Brain (organoid and tissue), 1 donor: ENCODE data around the gene SDHAF3. TPM values are rescaled to one million over a fixed set of nuclear protein-coding genes. Genes with fewer than 3 reads are reported as not detected.

Experiments used
- polyA plus RNA-seq: library from polyadenylated mRNA; stranded (reverse); fragments of 350-450 nt; fragmentation: Illumina TruSeq; extraction: RNeasy Lipid Tissue Mini Kit (QIAGEN cat#74804); gene quantifications from one replicate; pipeline ENCODE4 v1.2.3, GENCODE V29; 2015; ENCODE audit warnings: low read depth, low replicate concordance; ENCODE audit not compliant: insufficient read depth

The SDHAF3 gene
- polyA plus RNA-seq, 1 donor from 2014 or later: 17.8 TPM

Other genes starting within 250 kb of the SDHAF3 start
- 5.5 TPM for gene DLX6, start 112.1 kb upstream of the SDHAF3 start, polyA plus RNA-seq
- gene DLX5, start 92.9 kb upstream of the SDHAF3 start, polyA plus RNA-seq: 8.8 TPM